SKM-1 treated with dmso at 0.1 percent for 144 hours (cell line): ENCODE results near the gene SIGLEC6.
A peak's percentile ranks its signal among the peaks of the same experiment; 100 is the strongest.

Source experiments
- DNase-seq: peaks from one replicate; lab custom pipeline; 2025; ENCODE audit not compliant: unreplicated experiment; lab: John Stamatoyannopoulos, UW

SIGLEC6 gene

DNA sequence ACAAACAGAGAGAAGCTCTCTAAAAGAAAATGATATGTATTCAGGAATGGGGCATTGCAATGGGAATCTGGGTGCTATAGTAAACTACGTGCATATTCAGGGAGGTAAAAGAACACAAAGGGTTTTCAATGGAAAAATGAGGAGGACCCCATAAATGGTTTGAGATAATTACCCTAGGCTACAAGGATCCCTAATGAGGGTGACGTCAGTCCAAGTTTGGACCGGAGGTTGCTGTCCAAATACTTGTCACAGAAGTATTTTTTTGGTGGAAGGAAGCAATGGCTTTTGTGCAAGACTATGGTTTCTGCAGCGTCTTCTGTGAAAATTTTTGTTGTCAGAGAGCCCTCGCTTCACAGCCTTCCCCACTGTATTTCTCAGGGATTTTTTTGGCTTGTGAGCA is 54.1 kb downstream of the SIGLEC6 start:
- no peak for DNase-seq

GRCh38 chr19:51476164-51476563 is 55.3 kb downstream of the SIGLEC6 start:
- DNase-seq, result no peak

DNA sequence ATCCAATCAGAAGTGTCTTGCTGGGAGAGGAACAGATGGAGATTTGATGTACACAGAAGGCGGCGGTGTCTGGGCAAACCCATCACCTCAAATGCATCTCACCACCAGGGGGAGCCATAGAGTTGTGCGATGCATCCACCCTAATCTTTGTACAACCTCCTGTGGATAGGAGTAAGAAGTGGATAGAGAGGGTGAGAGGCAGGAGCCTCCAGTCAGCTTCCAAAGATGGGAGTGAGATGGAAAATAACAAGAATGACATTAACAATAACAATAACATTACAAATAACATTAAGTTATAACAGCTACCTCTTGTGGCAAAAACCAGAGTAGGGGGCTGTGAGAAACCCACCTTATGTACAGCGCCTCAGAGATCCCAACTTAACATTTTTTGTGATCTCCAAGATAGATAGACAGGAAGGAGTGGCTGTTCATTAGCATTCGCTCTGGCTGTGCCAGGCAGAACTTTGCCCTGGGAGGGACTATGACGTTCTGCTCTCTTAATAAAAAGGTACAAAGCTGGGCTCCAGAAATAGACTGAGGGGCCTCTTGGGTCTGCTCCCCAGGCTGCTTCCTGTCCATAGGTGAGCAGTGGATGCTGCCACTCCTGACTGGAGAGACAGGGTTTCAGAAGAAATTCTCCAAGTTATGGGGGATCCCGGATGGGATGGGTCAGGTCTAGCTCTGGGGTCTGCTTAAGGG is 58.3 kb downstream of the SIGLEC6 start:
- DNase-seq, result peak; percentile 32

DNA sequence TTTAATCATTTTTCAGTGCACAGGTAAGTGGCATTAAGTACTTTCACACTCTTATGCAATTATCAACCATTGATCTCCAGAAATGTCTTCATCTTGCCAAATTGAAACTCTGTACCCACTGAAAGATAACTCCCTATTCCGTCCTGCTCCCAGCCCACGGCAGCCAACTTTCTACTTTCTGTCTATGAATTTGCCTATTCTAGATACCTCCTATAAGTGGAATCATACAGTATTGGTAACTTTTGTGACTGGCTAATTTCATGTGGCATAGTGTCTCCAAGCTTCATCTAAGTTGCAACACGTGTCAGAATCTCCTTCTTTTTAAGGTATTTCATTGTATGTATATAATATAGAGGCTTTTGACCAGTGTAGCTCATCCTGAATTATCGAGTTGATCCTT is 58.9 kb downstream of the SIGLEC6 start:
- no peak for DNase-seq

GRCh38 chr19:51471527-51471926 is 59.9 kb downstream of the SIGLEC6 start:
- DNase-seq, result no peak

GRCh38 chr19:51470966-51471365 is 60.5 kb downstream of the SIGLEC6 start:
- no peak for DNase-seq

- no peak for DNase-seq
These were observed 61.8 kb downstream of the SIGLEC6 start for GRCh38 chr19:51469629-51470028.

GRCh38 chr19:51469162-51469561 is 62.3 kb downstream of the SIGLEC6 start:
- DNase-seq, result no peak

- DNase-seq, result no peak
These were observed 62.9 kb downstream of the SIGLEC6 start for GRCh38 chr19:51468545-51468920.

DNA sequence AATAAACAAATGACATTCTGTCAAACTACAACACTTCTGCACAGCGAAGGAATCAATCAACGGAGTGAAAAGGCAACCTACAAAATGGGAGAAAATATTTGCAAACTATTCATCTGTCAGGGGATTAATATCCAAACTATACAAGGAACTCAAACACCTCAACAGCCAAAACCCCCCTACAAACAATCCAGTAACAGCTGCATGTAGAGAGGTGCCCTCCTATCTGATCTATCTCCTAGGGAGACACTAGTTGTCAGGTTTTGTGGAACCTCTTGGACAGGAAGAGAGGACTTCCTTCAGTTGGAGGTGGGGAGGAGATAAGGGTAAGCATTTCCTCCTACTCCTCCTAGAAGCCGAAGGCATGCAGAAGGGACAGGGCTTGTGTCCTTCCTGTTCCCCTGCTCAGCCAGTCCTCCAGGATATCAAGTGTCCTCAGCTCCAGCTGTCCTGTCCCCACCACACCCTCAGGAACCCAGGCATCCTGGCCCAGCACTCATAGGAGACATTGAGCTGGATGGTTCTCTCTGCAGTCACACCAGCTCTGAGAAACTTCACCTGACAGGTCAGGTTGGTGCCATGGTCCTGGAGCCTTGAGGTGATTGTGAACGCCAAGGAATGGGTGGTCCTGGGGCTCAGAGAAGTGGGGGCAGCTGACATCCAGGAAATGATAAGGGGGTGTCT is 63.5 kb downstream of the SIGLEC6 start:
- peak; percentile 36 for DNase-seq
